A549 (cell line): ENCODE data around the gene TMSB15C.

Experiments
- CHD4 ChIP-seq: fragments of 200-600 bp; sonication (generic); IDR thresholded peaks from 2 replicates; pipeline ENCODE4 v1.6.1; 2016; ENCODE audit warnings: antibody characterized with exemption, mild to moderate bottlenecking, borderline replicate concordance
- CTCF ChIP-seq: fragments of >200 bp; sonication (Bioruptor Twin); formaldehyde crosslinking; IDR thresholded peaks from 3 replicates; pipeline ENCODE4 v1.5.1; 2016
- HDAC2 ChIP-seq: fragments of 200-600 bp; sonication (generic); IDR thresholded peaks from 2 replicates; pipeline ENCODE4 v1.6.1; 2016
- POLR2A ChIP-seq: IDR thresholded peaks from 2 replicates; pipeline ENCODE4 v1.6.1; 2012; ENCODE audit warnings: mild to moderate bottlenecking, low read length
- REST ChIP-seq: fragments of 200-600 bp; sonication (generic); IDR thresholded peaks from 2 replicates; pipeline ENCODE4 v1.6.1; 2016; ENCODE audit warnings: antibody characterized with exemption, mild to moderate bottlenecking, moderate library complexity

- TF ChIP-seq CTCF (peak; percentile 67), REST (no peak), POLR2A (no peak), HDAC2 (no peak), CHD4 (no peak)
These were observed 22.2 kb upstream of the TMSB15C start for GRCh38 chrX:104098151-104098808.
